ENCODE results near the gene HOXA5. TPM values are rescaled to one million over a fixed set of nuclear protein-coding genes. Genes with fewer than 3 reads are reported as not detected.
A peak's percentile ranks its signal among the peaks of the same experiment; 100 is the strongest.

HOXA5 gene
- total RNA-seq, 1 donor from 2014 or later: 4.2 TPM

DNA sequence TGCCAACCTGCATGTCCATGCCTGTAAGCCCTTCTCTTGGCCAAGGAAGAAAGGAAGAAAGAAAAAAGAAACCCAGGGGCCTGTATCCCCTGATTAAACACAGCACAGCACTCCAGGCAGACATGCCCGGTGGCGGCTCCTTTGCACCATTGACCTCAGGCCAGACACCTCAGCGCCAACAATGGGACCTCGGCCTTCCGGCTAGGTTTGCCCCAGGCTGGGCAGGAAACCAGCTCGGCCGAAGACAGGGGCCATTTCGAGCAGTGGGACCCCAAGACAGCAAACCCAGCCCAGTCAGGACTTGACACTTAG lies 27.8 kb upstream of the HOXA5 start:
- Histone ChIP-seq H3K4me1 (ENCODE audit: control insufficient read depth in 3 of 3, insufficient read depth in 3 of 3, low read length in 3 of 3) (peaks cover 45 to 66% (median 53%) of the 10 kb centered on the region in 3 donors), H3K36me3 (ENCODE audit: control insufficient read depth in 3 of 3, insufficient read depth in 3 of 3, low read length in 3 of 3) (no peaks in the 10 kb centered on the region), H3K9me3 (ENCODE audit: control insufficient read depth in 3 of 3, low read length in 3 of 3) (no peaks in the 10 kb centered on the region), H3K27me3 (ENCODE audit: control insufficient read depth in 3 of 3, insufficient read depth in 3 of 3, low read length in 3 of 3) (peaks cover 6 to 17% (median 7%) of the 10 kb centered on the region in 3 donors), H3K27ac (ENCODE audit: low read depth, low read length) (peak overlapping the region; percentile 84), H3K9ac (ENCODE audit: low read depth in 1 of 3, low read length in 3 of 3) (peak overlapping the region; percentile 74 to 97 (median 81)), H3K4me3 (ENCODE audit: low read length in 3 of 3) (peak overlapping the region; percentile 80 to 84 (median 81))

- Histone ChIP-seq H3K4me1 (ENCODE audit: control insufficient read depth in 3 of 3, insufficient read depth in 3 of 3, low read length in 3 of 3) (peaks cover 45 to 66% (median 48%) of the 10 kb centered on the region in 3 donors), H3K9ac (ENCODE audit: low read depth in 1 of 3, low read length in 3 of 3) (peak overlapping the region; percentile 74 to 97 (median 81)), H3K27ac (ENCODE audit: low read depth, low read length) (peak overlapping the region; percentile 92), H3K4me3 (ENCODE audit: low read length in 3 of 3) (peak overlapping the region; percentile 80 to 93 (median 92)), H3K36me3 (ENCODE audit: control insufficient read depth in 3 of 3, insufficient read depth in 3 of 3, low read length in 3 of 3) (no peaks in the 10 kb centered on the region), H3K9me3 (ENCODE audit: control insufficient read depth in 3 of 3, low read length in 3 of 3) (no peaks in the 10 kb centered on the region), H3K27me3 (ENCODE audit: control insufficient read depth in 3 of 3, insufficient read depth in 3 of 3, low read length in 3 of 3) (peaks cover 6 to 14% (median 7%) of the 10 kb centered on the region in 3 donors)
These were observed 27.2 kb upstream of the HOXA5 start for GRCh38 chr7:27170426-27171324.

DNA sequence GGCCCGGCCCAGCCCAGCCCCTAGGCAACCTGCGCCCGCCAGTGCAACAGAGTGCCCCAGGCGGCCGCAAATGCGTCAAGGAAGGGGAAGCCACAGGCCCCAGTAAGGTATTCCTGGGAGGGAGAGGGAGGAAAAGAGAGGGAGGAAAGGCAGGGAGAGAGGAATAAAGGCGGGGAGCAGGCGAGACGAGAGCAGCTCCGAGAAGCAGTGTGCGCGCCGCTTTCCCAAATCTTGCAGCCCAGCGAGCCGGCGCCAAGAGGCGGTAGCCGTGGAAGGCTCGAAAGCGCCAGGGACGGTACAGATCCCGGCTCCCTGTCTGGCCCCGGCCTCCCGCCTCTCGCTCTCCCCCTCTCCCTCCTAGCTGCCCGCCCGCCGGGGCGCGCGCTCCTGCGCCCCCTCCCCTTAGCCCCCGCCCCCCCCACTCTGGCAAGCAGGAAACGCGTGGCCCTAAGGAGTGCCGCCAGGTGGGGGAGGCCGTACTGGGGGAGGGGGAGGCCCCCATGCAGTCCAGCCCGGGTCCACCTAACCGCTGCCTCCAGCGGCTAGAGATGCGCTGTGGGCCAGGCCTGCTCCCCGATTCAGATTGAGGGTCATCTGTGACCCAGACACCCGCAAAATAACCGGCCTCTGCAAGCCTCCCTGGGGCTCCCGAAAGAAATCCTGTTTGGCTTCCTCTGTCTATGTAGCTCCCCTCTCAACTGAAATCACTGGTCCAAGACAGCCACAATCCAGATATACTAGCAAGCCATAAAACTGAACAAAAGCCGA lies 26.4 kb upstream of the HOXA5 start:
- Histone ChIP-seq H3K4me1 (ENCODE audit: control insufficient read depth in 3 of 3, insufficient read depth in 3 of 3, low read length in 3 of 3) (peaks cover 40 to 57% (median 41%) of the 10 kb centered on the region in 3 donors), H3K9me3 (ENCODE audit: control insufficient read depth in 3 of 3, low read length in 3 of 3) (no peaks in the 10 kb centered on the region), H3K27ac (ENCODE audit: low read depth, low read length) (peak overlapping the region; percentile 92), H3K27me3 (ENCODE audit: control insufficient read depth in 3 of 3, insufficient read depth in 3 of 3, low read length in 3 of 3) (peaks cover 5 to 8% (median 6%) of the 10 kb centered on the region in 3 donors), H3K9ac (ENCODE audit: low read depth in 1 of 3, low read length in 3 of 3) (peak overlapping the region; percentile 89 to 97 (median 93)), H3K36me3 (ENCODE audit: control insufficient read depth in 3 of 3, insufficient read depth in 3 of 3, low read length in 3 of 3) (no peaks in the 10 kb centered on the region), H3K4me3 (ENCODE audit: low read length in 3 of 3) (peak overlapping the region; percentile 80 to 93 (median 92))

GRCh38 chr7:27168265-27168947 lies 24.9 kb upstream of the HOXA5 start:
- Histone ChIP-seq H3K4me3 (ENCODE audit: low read length in 3 of 3) (peak overlapping the region; percentile 90 to 93 (median 92)), H3K27me3 (ENCODE audit: control insufficient read depth in 3 of 3, insufficient read depth in 3 of 3, low read length in 3 of 3) (peaks cover 3 to 4% (median 3%) of the 10 kb centered on the region in 3 donors), H3K27ac (ENCODE audit: low read depth, low read length) (peak overlapping the region; percentile 92), H3K9ac (ENCODE audit: low read depth in 1 of 3, low read length in 3 of 3) (peak overlapping the region; percentile 89 to 97 (median 93)), H3K36me3 (ENCODE audit: control insufficient read depth in 3 of 3, insufficient read depth in 3 of 3, low read length in 3 of 3) (peaks cover 0 to 3% (median 0%) of the 10 kb centered on the region in 3 donors), H3K4me1 (ENCODE audit: control insufficient read depth in 3 of 3, insufficient read depth in 3 of 3, low read length in 3 of 3) (peaks cover 45 to 68% (median 49%) of the 10 kb centered on the region in 3 donors), H3K9me3 (ENCODE audit: control insufficient read depth in 3 of 3, low read length in 3 of 3) (no peaks in the 10 kb centered on the region)

- Histone ChIP-seq H3K9me3 (ENCODE audit: control insufficient read depth in 3 of 3, low read length in 3 of 3) (no peaks in the 10 kb centered on the region), H3K27ac (ENCODE audit: low read depth, low read length) (peak overlapping the region; percentile 92), H3K9ac (ENCODE audit: low read depth in 1 of 3, low read length in 3 of 3) (peak overlapping the region; percentile 89 to 97 (median 93)), H3K27me3 (ENCODE audit: control insufficient read depth in 3 of 3, insufficient read depth in 3 of 3, low read length in 3 of 3) (peaks cover 3 to 4% (median 3%) of the 10 kb centered on the region in 3 donors), H3K4me3 (ENCODE audit: low read length in 3 of 3) (peak overlapping the region; percentile 90 to 93 (median 92)), H3K36me3 (ENCODE audit: control insufficient read depth in 3 of 3, insufficient read depth in 3 of 3, low read length in 3 of 3) (peaks cover 0 to 6% (median 0%) of the 10 kb centered on the region in 3 donors), H3K4me1 (ENCODE audit: control insufficient read depth in 3 of 3, insufficient read depth in 3 of 3, low read length in 3 of 3) (peaks cover 50 to 70% (median 50%) of the 10 kb centered on the region in 3 donors)
These were observed 24.4 kb upstream of the HOXA5 start for GRCh38 chr7:27167916-27168264.

DNA sequence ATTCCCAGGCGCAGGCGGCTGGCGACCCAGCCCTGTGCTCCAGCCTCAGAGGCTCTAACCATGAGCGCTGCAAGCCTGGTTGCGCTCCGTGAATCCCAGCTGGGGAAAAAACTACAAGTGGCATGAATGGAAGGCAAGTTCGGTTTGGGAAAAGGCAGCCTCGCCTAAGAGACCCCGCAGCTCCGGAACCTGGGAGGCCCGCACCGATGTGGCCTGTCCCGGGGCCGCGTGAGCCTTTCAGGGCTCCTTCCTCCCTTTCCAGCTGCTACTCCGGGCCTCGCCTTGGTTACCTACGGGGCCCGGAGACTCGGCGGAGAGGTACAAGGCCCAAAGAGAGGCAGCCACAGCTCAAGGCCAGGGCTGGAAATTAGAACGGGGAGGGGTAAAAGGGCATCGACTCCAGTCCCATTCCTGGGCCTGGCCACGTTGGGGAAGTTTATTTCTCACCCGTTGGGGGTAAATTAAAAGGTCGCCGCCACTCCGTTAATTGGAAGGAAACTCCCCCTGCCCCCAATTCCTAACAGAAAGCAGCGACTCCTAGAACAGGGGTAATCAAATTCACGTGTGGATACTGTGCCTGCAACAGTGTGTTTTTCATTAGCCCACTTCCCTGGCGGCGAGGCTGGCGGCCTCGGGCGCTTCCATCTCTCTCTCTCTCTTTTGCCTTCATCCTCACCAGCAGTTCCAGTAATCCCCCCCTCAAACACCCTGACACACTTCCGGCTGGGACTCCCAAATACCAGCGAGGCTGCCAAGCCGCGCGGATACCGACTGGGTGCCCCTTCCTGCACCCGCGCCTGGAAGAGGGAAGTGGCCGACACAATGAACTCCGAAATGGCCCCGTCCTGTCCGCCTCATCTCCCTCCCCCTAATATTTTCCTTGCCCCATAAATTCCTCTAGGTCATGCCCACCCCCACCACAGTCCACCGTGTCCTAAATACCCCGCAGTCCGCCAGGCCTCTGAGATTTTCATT lies 23.3 kb upstream of the HOXA5 start:
- Histone ChIP-seq H3K27me3 (ENCODE audit: control insufficient read depth in 3 of 3, insufficient read depth in 3 of 3, low read length in 3 of 3) (peaks cover 3 to 4% (median 3%) of the 10 kb centered on the region in 3 donors), H3K4me1 (ENCODE audit: control insufficient read depth in 3 of 3, insufficient read depth in 3 of 3, low read length in 3 of 3) (peaks cover 41 to 64% (median 42%) of the 10 kb centered on the region in 3 donors), H3K4me3 (ENCODE audit: low read length in 3 of 3) (peak overlapping the region; percentile 90 to 93 (median 92))

DNA sequence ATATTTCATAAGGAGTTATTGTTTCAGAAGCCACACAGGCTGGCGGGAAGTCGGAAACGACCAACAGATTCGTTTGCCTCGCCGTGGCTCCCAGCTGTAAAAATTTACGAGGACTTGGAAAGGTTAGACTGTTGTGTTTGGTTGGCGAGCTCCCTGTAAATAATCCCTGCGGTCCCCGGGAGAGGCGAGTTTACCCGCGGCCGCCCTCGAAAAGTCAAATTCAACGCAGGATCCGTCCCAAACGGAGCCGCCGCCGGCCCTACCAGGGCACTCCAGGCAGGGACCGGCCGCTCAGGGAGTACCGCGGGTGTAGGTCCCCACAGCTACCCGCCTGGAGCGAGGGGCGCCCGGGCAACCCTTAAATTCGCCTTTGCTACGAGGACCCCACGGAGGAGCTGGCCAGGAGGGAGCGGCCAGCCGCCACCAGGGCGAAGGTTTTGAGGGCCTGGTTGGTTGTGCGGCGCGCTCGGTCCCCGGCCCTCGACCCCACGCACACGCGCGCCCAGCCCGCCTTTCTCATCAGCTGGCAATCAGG lies 22.6 kb upstream of the HOXA5 start:
- peak overlapping the region; percentile 92 for H3K27ac ChIP-seq (ENCODE audit: low read depth, low read length)
- peaks cover 0 to 3% (median 3%) of the 10 kb centered on the region in 3 donors for H3K27me3 ChIP-seq (ENCODE audit: control insufficient read depth in 3 of 3, insufficient read depth in 3 of 3, low read length in 3 of 3)
- peak overlapping the region; percentile 89 to 97 (median 93) for H3K9ac ChIP-seq (ENCODE audit: low read depth in 1 of 3, low read length in 3 of 3)
- H3K9me3 ChIP-seq (ENCODE audit: control insufficient read depth in 3 of 3, low read length in 3 of 3): no peaks in the 10 kb centered on the region
- H3K36me3 ChIP-seq (ENCODE audit: control insufficient read depth in 3 of 3, insufficient read depth in 3 of 3, low read length in 3 of 3): peaks cover 0 to 6% (median 0%) of the 10 kb centered on the region in 3 donors
- H3K4me3 ChIP-seq (ENCODE audit: low read length in 3 of 3): peak overlapping the region; percentile 90 to 93 (median 92)
- peaks cover 39 to 61% (median 40%) of the 10 kb centered on the region in 3 donors for H3K4me1 ChIP-seq (ENCODE audit: control insufficient read depth in 3 of 3, insufficient read depth in 3 of 3, low read length in 3 of 3)

More for the DNA sequence above, 23.3 kb upstream of the HOXA5 start:
- Histone ChIP-seq H3K36me3 (ENCODE audit: control insufficient read depth in 3 of 3, insufficient read depth in 3 of 3, low read length in 3 of 3) (peaks cover 0 to 6% (median 0%) of the 10 kb centered on the region in 3 donors), H3K9ac (ENCODE audit: low read depth in 1 of 3, low read length in 3 of 3) (peak overlapping the region; percentile 89 to 97 (median 93)), H3K9me3 (ENCODE audit: control insufficient read depth in 3 of 3, low read length in 3 of 3) (no peaks in the 10 kb centered on the region), H3K27ac (ENCODE audit: low read depth, low read length) (peak overlapping the region; percentile 92)

GRCh38 chr7:27165089-27165995 lies 21.9 kb upstream of the HOXA5 start, which contains the start of gene HOXA9:
HOXA9 (minus strand) TSS chr7:27165537; CDS start chr7:27165457, 80 bp downstream.
- Histone ChIP-seq H3K4me1 (ENCODE audit: control insufficient read depth in 3 of 3, insufficient read depth in 3 of 3, low read length in 3 of 3) (peaks cover 37 to 65% (median 43%) of the 10 kb centered on the region in 3 donors), H3K9me3 (ENCODE audit: control insufficient read depth in 3 of 3, low read length in 3 of 3) (no peaks in the 10 kb centered on the region), H3K36me3 (ENCODE audit: control insufficient read depth in 3 of 3, insufficient read depth in 3 of 3, low read length in 3 of 3) (peaks cover 0 to 6% (median 0%) of the 10 kb centered on the region in 3 donors), H3K27me3 (ENCODE audit: control insufficient read depth in 3 of 3, insufficient read depth in 3 of 3, low read length in 3 of 3) (peaks cover 0 to 3% (median 3%) of the 10 kb centered on the region in 3 donors), H3K9ac (ENCODE audit: low read depth in 1 of 3, low read length in 3 of 3) (peak within 1 kb of the TSS; percentile 89 to 97 (median 93)), H3K27ac (ENCODE audit: low read depth, low read length) (peak within 1 kb of the TSS; percentile 92), H3K4me3 (ENCODE audit: low read length in 3 of 3) (peak within 1 kb of the TSS; percentile 90 to 93 (median 92))

Measured in skeletal muscle tissue (tissue), 4 donors.